NCI-H2081 treated with DMSO at 0.1 percent for 48 hours (cell line): ENCODE measurements around the gene ALAS1.

ENCODE experiments used
- DNase-seq: peaks from one replicate; lab custom pipeline; 2025; lab: John Stamatoyannopoulos, UW

Gene ALAS1

GRCh38 chr3:52198643-52199608, 966 bp downstream of the ALAS1 start:
- DNase-seq: no peak

GRCh38 chr3:52200981-52201679, 3.2 kb downstream of the ALAS1 start:
- DNase-seq: no peak

- DNase-seq: no peak
These were observed 4.6 kb downstream of the ALAS1 start for GRCh38 chr3:52202384-52203077.

DNA sequence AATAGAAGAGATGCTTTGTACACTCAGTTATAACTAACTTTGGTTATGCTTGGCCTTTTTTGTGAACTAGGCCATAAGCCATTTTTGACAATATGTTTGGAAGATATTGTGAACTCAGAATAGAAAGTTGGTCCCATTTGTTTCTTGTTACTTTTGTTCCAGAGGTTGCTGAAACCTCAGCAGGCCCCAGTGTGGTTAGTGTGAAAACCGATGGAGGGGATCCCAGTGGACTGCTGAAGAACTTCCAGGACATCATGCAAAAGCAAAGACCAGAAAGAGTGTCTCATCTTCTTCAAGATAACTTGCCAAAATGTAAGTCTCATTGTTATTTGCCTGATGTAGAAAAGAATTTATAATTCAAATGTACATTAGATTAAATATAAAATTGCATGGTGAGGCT, 5.7 kb downstream of the ALAS1 start:
- no peak for DNase-seq

GRCh38 chr3:52204337-52205073, 6.5 kb downstream of the ALAS1 start:
- peak; percentile 27 for DNase-seq

- DNase-seq: no peak
These were observed 7.9 kb downstream of the ALAS1 start for GRCh38 chr3:52205727-52206372.

- no peak for DNase-seq
These were observed 10.6 kb downstream of the ALAS1 start for GRCh38 chr3:52208556-52208955.

DNA sequence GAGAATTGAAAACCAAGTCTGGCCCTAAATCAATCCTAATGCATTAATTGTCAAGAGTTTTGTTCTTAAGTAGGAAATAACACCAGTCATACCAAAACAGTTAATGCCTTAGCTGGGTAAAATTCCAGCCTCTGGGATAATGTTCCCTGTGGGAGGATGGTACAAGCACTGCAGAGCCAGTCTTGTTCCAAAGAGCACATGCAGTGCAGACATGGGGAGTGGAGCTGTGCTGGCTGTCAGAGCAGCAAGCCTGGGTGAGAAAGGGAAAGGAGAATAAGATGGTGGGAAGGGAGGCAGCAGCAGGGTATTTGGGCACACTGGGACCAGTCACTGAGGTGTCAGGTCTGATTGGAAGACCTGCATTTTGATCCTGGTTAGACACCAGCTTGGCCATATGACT, 12.1 kb downstream of the ALAS1 start:
- no peak for DNase-seq

DNA sequence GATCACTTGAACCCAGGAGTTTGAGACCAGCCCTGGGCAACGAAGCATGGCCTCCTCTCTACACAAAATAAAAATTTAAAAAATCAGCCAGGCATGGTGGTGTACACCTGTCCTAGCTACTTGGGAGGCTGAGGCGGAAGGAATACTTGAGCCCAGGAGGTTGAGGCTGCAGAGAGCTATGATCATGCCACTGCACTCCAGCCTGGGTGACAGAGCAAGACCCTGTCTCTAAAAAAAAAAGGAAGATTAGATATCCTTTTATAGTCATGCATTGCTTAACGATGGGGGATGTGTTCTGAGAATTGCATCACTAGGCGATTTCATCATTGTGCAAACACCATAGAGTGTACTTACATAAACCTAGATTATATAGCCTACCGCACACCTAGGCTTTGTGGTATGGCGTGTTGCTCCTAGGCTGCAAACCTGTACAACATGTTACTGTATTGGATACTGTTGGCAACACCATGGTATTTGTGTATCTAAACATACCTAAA, 12.6 kb downstream of the ALAS1 start:
- no peak for DNase-seq

DNA sequence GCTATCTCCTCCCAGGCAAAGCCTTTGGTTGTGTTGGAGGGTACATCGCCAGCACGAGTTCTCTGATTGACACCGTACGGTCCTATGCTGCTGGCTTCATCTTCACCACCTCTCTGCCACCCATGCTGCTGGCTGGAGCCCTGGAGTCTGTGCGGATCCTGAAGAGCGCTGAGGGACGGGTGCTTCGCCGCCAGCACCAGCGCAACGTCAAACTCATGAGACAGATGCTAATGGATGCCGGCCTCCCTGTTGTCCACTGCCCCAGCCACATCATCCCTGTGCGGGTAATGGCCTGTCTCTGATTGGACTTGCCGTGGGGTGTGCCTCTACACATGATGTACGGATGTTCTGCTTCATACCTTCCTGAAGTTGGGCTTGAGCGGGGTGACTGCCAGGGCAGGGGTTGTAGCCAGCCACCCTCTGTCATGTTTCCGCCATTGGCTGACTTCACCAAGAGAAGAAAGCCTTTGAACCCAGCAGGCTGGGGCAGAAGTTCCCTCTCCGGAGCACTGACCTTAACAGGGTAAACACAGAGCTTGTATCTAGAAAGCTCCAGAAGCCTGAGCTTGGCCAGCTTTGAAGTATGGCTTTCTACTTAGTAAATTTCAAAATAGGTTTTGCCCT, 13.4 kb downstream of the ALAS1 start:
- DNase-seq: no peak

DNA sequence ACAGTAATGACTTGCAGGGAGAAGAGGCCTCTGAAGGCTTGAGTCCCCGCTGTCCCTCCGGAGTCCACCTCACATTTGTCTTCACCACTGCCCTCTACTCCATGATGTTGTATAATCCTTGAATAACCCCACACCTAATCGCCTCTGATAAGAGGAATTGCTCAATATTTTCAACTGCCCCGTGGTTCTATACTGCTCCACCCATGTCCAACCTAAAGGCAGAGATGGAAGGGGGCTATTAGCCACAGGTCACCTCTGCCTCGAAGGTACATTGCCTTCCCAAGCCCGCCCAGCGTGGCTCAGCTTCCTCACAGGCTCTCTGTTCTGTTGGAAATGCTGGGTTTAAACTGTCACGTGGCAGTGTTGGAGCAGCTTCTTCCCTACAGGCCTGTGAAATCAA, 15.0 kb downstream of the ALAS1 start:
- no peak for DNase-seq

DNA sequence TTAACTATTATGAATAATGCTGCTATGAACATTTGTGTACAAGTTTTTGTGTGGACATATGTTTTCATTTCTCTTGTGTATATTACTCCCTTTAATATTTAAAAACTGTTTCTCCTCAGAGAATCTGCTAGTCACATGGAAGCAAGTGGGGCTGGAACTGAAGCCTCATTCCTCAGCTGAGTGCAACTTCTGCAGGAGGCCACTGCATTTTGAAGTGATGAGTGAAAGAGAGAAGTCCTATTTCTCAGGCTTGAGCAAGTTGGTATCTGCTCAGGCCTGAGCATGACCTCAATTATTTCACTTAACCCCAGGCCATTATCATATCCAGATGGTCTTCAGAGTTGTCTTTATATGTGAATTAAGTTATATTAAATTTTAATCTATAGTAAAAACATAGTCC, 15.9 kb downstream of the ALAS1 start:
- DNase-seq: no peak

DNA sequence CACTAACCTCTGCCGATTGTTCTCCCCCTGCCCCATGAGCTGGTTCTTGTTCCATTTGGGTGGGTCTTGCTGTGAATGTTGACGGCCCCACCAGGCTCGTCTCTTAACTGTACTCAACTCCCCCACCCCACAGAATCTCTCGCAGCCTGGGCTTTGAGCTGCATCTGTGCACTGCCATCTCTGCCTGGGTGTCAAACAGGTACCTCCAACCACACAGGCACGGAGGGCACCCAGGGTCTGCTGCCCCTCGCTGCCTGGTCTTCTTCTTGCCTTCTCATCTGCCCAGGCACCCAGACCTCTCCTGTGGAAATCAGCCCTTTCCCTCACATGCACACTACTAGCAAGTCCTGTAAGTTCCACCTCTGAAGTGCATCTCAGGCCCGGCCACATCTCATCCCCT, 17.4 kb downstream of the ALAS1 start:
- no peak for DNase-seq

DNA sequence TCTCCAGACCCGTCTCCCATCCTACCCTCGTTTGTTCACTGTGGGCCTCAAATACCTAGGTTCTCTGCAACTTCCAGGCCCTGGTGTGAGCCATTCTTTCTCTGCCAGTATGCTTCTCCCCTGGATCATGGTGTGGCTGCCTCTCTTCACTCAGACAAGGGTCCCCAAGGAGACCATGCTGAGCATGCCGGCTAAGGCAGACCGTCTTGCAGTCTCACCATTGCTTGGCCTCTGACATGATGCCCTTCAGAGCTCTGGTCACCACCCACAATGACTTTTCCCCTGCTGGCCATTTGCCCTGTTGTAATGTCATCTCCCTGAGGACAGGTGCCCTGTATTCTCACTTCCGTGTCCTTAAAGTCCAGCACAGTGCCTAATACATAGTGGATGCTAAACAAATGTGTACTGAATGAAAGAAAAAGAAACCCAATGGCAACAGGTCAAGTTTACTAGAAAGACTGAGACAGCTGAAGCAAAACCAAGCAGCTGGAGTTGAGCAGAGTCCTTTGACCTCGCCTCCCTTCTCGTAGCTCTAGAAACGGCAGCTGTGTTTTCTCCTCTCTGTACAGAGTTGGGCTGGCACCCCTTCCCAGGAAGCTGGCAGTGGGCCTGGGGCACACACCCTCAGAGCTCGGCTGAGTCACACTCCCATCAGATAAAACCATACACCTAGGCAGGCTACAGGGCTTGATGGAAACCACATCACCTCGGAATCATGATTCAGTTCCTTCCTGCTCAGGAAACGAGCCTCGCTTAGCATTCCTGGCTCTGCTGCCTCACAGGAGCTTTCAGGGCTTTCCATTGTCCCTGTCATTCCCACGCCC, 18.8 kb downstream of the ALAS1 start:
- DNase-seq: no peak

GRCh38 chr3:52217409-52217805, 19.4 kb downstream of the ALAS1 start:
- DNase-seq: no peak

DNA sequence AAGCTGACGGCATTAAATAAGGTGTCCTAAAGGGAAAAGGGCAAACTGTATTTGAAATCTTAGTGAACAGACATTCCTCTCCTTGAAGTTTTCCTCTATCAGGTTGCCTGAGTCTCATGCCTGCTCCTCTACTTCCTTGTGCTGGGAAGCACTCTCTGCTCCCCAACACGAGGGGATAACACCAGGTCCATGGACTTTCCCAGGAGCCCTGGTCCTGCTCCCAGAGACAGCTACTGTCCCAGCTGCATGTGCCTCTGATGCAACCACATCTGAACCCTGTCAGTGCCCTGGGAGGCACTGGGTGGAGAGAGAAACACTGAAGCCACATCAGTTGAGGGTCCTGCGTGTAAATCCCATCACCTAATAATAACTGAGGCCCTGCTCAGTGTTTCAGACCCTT, 20.1 kb downstream of the ALAS1 start:
- no peak for DNase-seq

DNA sequence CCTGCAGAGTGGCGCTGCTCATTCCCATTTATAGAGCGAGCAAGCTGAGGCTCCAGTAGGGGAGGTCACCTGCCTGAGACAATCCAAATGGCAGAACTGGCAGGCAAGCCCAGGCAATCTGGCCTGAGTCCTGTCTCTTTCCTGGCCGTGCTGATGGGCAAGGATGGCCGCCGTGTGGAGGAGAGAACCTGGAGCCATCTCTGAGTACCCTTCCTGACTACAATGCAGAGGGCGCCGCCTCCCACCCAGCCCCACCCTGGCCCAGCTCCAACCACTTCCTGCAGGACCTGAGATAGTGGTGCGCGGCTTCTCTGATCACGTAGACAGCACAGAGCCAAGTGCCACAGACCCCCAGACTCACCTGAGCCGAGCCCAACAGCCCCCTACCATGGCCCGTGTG, 20.5 kb downstream of the ALAS1 start:
- no peak for DNase-seq

GRCh38 chr3:52218937-52219650, 21.1 kb downstream of the ALAS1 start:
- DNase-seq: no peak

DNA sequence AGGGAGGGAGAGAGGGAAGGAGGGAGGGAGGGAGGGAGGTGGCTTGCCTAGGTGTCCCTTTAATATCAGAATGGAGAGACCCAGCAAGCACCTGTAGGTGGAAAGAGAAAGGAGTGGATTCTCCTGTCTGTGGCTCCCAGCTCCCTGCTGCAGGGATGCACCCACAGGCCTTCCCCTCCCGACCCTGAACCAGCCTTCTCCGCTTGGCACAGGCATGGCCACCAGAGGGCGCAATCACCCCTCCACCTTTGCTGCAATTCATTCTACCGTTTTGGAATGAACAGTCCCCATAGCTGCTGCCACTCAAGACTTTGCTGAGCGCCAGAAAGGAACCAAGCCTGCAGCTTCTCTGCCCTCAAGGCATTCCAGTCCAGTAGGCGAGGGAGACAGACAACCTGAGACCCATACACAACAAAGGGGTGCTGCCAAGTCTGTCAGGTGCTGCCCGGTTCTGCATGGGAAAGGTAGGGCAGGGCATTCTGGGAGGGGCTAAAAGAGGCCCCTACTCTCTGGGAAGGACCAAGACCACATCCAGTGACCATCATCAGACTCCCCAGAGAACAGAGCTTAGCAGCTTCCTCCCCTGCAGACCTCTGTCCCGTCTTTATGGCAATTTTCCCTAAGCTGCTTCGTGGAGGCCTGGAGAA, 22.5 kb downstream of the ALAS1 start:
- no peak for DNase-seq
